ENCODE data around the gene CSTB. TPM values are rescaled to one million over a fixed set of nuclear protein-coding genes. Genes with fewer than 3 reads are reported as not detected.
A peak's percentile ranks its signal among the peaks of the same experiment; 100 is the strongest.

CSTB gene
- total RNA-seq, 1 experiment from 2014 or later: 36.1 TPM

GRCh38 chr21:43743947-43744346 is 32.2 kb downstream of the CSTB start (continued):
- TF ChIP-seq ZNF232 (CRISPR knock-in tag; IDR thresholded peaks at IDR 0.05) (no peak), NFYB (CRISPR knock-in tag; conservative IDR thresholded peaks at IDR 0.05; ENCODE audit: low read depth) (no peak), HMGXB4 (CRISPR knock-in tag; IDR thresholded peaks at IDR 0.05) (no peak), ZNF138 (CRISPR knock-in tag; conservative IDR thresholded peaks at IDR 0.05) (no peak)
- TF ChIP-seq, protein P1, sequence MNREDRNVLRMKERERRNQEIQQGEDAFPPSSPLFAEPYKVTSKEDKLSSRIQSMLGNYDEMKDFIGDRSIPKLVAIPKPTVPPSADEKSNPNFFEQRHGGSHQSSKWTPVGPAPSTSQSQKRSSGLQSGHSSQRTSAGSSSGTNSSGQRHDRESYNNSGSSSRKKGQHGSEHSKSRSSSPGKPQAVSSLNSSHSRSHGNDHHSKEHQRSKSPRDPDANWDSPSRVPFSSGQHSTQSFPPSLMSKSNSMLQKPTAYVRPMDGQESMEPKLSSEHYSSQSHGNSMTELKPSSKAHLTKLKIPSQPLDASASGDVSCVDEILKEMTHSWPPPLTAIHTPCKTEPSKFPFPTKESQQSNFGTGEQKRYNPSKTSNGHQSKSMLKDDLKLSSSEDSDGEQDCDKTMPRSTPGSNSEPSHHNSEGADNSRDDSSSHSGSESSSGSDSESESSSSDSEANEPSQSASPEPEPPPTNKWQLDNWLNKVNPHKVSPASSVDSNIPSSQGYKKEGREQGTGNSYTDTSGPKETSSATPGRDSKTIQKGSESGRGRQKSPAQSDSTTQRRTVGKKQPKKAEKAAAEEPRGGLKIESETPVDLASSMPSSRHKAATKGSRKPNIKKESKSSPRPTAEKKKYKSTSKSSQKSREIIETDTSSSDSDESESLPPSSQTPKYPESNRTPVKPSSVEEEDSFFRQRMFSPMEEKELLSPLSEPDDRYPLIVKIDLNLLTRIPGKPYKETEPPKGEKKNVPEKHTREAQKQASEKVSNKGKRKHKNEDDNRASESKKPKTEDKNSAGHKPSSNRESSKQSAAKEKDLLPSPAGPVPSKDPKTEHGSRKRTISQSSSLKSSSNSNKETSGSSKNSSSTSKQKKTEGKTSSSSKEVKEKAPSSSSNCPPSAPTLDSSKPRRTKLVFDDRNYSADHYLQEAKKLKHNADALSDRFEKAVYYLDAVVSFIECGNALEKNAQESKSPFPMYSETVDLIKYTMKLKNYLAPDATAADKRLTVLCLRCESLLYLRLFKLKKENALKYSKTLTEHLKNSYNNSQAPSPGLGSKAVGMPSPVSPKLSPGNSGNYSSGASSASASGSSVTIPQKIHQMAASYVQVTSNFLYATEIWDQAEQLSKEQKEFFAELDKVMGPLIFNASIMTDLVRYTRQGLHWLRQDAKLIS (CRISPR knock-in tag; IDR thresholded peaks at IDR 0.05; ENCODE audit: borderline replicate concordance): no peak
- TF ChIP-seq, protein P2, sequence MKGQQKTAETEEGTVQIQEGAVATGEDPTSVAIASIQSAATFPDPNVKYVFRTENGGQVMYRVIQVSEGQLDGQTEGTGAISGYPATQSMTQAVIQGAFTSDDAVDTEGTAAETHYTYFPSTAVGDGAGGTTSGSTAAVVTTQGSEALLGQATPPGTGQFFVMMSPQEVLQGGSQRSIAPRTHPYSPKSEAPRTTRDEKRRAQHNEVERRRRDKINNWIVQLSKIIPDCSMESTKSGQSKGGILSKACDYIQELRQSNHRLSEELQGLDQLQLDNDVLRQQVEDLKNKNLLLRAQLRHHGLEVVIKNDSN (CRISPR knock-in tag; IDR thresholded peaks at IDR 0.05): no peak

GRCh38 chr21:43741423-43742096 is 34.5 kb downstream of the CSTB start:
- ATAC-seq (no peak), DNase-seq (ENCODE audit: low spot score) (no peak)
- H3K9me3 Mint-ChIP-seq: no peaks in the 10 kb centered on the region
- no peaks in the 10 kb centered on the region for H3K27me3 Mint-ChIP-seq (ENCODE audit: low read depth)
- TF ChIP-seq FOXP1 (CRISPR knock-in tag; IDR thresholded peaks at IDR 0.05; ENCODE audit: borderline replicate concordance) (no peak), CTCF (IDR thresholded peaks at IDR 0.05) (no peak), ATF3 (CRISPR knock-in tag; conservative IDR thresholded peaks at IDR 0.05) (no peak), E2F5 (CRISPR knock-in tag; IDR thresholded peaks at IDR 0.05) (no peak)
- TF ChIP-seq, protein P3, sequence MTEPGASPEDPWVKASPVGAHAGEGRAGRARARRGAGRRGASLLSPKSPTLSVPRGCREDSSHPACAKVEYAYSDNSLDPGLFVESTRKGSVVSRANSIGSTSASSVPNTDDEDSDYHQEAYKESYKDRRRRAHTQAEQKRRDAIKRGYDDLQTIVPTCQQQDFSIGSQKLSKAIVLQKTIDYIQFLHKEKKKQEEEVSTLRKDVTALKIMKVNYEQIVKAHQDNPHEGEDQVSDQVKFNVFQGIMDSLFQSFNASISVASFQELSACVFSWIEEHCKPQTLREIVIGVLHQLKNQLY (CRISPR knock-in tag; IDR thresholded peaks at IDR 0.05): no peak
- peak overlapping the region; percentile 36; the same call in 1 of the 2 replicates for H3K27ac Mint-ChIP-seq
- ChIA-PET POLR2A (interaction anchor here (0.9 to 1.8 kb wide), 3 partner anchors 13 to 32 kb away, joined by 3 to 6 read pairs (median 4); no protein-coding TSS in a partner anchor), CTCF (interaction anchor here (0.8 to 2.3 kb wide), 4 partner anchors 11 to 47 kb away, joined by 3 to 44 read pairs (median 4); no protein-coding TSS in a partner anchor)
- peaks cover 20% of the 10 kb centered on the region for H3K36me3 Mint-ChIP-seq
- H3K4me1 Mint-ChIP-seq: peaks cover 16% of the 10 kb centered on the region
- H3K4me3 Mint-ChIP-seq: peak overlapping the region; percentile 20; the same call in 1 of the 2 replicates

All from WTC11 (cell line).